Heart left ventricle (tissue), 16 donors: ENCODE results near the gene B4GALNT3. TPM values are rescaled to one million over a fixed set of nuclear protein-coding genes. Genes with fewer than 3 reads are reported as not detected.
"Not testable (repeated sequence)": the region's sequence is repeated elsewhere in the genome, so short reads cannot be mapped to it uniquely, and the experiment has no call there.

Experiments
- ATAC-seq, 4 donors: fragments of 200-7000 bp; cut with Tn5 transposase; one replicate each; pipeline ENCODE4 v1.9.1; 2020 to 2022; ENCODE audit warnings: moderate library complexity in 4 of 4, mild to moderate bottlenecking in 3 of 4, moderate number of reproducible peaks in 1 of 4
- DNase-seq, 5 donors: peaks; one replicate each; pipeline ENCODE4 v3.0.0-alpha.2; 2020
- H3K27ac ChIP-seq, 12 donors: fragments of 200-600 bp; sonication (generic) in 4 of 12; one replicate each; pipeline versions ENCODE4 v1.5.0 to v1.8.0; 2016 to 2022; ENCODE audit warnings: mild to moderate bottlenecking in 2 of 12
- H3K27me3 ChIP-seq, 9 donors: fragments of 200-600 bp; sonication (generic) in 2 of 9; one replicate each; pipeline versions ENCODE4 v1.5.1 to v1.8.0; 2016 to 2022; ENCODE audit warnings: mild to moderate bottlenecking in 3 of 9
- H3K36me3 ChIP-seq, 9 donors: fragments of 200-600 bp; sonication (generic) in 2 of 9; one replicate each; pipeline versions ENCODE4 v1.5.0 to v1.8.0; 2018 to 2022; ENCODE audit warnings: mild to moderate bottlenecking in 2 of 9
- H3K4me1 ChIP-seq, 12 donors: fragments of 200-600 bp; sonication (generic) in 4 of 12; one replicate each; pipeline versions ENCODE4 v1.5.0 to v1.8.0; 2016 to 2022; ENCODE audit warnings: mild to moderate bottlenecking in 3 of 12
- H3K4me3 ChIP-seq, 12 donors: fragments of 200-600 bp; sonication (generic) in 4 of 12; one replicate each; pipeline versions ENCODE4 v1.5.0 to v1.8.0; 2017 to 2022; ENCODE audit warnings: mild to moderate bottlenecking in 9 of 12, moderate library complexity in 4 of 12
- H3K9me3 ChIP-seq, 12 donors: fragments of 200-600 bp; sonication (generic) in 4 of 12; one replicate each; pipeline versions ENCODE4 v1.5.0 to v1.8.0; 2016 to 2022; ENCODE audit warnings: mild to moderate bottlenecking in 1 of 12
- CTCF ChIP-seq, 12 donors: fragments of 200-600 bp; sonication (generic) in 4 of 12; IDR thresholded peaks; one replicate each; pipeline versions ENCODE4 v1.5.0 to v1.8.0; 2018 to 2022; ENCODE audit warnings: antibody characterized with exemption in 12 of 12, mild to moderate bottlenecking in 5 of 12
- POLR2A ChIP-seq, 2 donors: fragments of 450-650 bp; IDR thresholded peaks; one replicate each; pipeline ENCODE4 v1.6.1; 2017; ENCODE audit warnings: antibody characterized with exemption in 2 of 2, mild to moderate bottlenecking in 2 of 2, moderate library complexity in 2 of 2
- WGBS, 4 donors: extraction: QIAGEN DNeasy Blood & Tissue Kit in 2 of 4; methylation state at CpG; one replicate each; pipeline versions ENCODE4 v1.1.5 to v1.1.7; 2013 to 2018; 5-methylcytosine and 5-hydroxymethylcytosine counted together
- intact Hi-C, 10 donors: fragments of 100-400 bp; cut with DNase I; formaldehyde crosslinking; loops; one replicate each; pipeline versions ENCODE4 v1.11.1 to v1.14.2; 2022
- polyA plus RNA-seq, 2 donors: library from polyadenylated mRNA; stranded (reverse); fragments of 200-250 nt; gene quantifications; one replicate each; pipeline ENCODE4 v1.2.3, GENCODE V29; 2013
- total RNA-seq, 9 donors: library from RNA; depleted of rRNA in 2 of 9; stranded (reverse); fragments of >200 nt in 2 of 9; fragmentation: NEBNext Ultra II Directional in 3 of 9; extraction: Animal tissue kit (Norgen Biotek cat#: 25700) in 3 of 9; gene quantifications; one replicate each; pipeline versions ENCODE4 v1.1.0 to v1.2.4, GENCODE V29; 2016 to 2023
- donor health status: ischemic (EF 13 %, LVEDD 7.1; RV severe dilation, severe dysfunction).
- donor health status: healthy with polysubstance abuse.
- donor health status: DM: no; HTN: yes; CAD: no.
- donor health status: DM: no; HTN: no; CAD: no.
- donor health status: ischemic (EF 25% LVEDD 6.9; RV normal size, moderate dysfunction).
- donor health status: ischemic (EF 25% LVEDD 5.7; RV mildly dilated, moderate dysfunction).
- donor health status: healthy.
- donor health status: DM: yes; HTN: yes; CAD: no.
- donor health status: ischemic (EF 35%, LVEDD 5.7; RV mildly dilated, moderate dysfunction).
- donor health status: nonischemic (EF 11% LVEDD 7.7; RV severe dilation, severe dysfunction).
- donor health status: DM: yes; HTN: yes; CAD: no.
- donor health status: PGD.
- donor health status: ischemic (EF 29% LVEDD 5.4; RV normal size, mild dysfunction).
- donor health status: nonischemic (EF 23%, LVEDD 6.1; RV moderate dilation, normal function).

Gene B4GALNT3
- total and polyA plus RNA-seq, 11 donors, result 19.3 to 59.4 (median 34.1) TPM

- H3K36me3 ChIP-seq, result no peaks in the 10 kb centered on the region
- WGBS, 4 donors, result 8 to 12% (median 12%) methylated on average over 36 to 39 of the region's 39 CpGs
- peak overlapping the region in 6 of 12 donors; percentile 12 to 34 (median 20) for H3K4me3 ChIP-seq
- no peak for TF ChIP-seq POLR2A (IDR thresholded peaks at IDR 0.05)
- TF ChIP-seq CTCF (IDR thresholded peaks at IDR 0.05), result peak; percentile 98 to 100 (median 100)
- H3K27me3 ChIP-seq, result no peaks in the 10 kb centered on the region
- intact Hi-C loops, result loop anchor here (1.0 to 10.0 kb wide), 17 partner anchors 31 to 1029 kb away; partner anchors contain the start of genes WNK1 (in 2 of the 10) and FBXL14 (in 1 of the 10)
- peaks cover 0 to 4% (median 0%) of the 10 kb centered on the region in 12 donors for H3K9me3 ChIP-seq
- peaks cover 15 to 71% (median 48%) of the 10 kb centered on the region in 12 donors for H3K4me1 ChIP-seq
- peak; percentile 17 to 68 (median 52) for ATAC-seq
- DNase-seq, result peak; percentile 77 to 92 (median 82)
- H3K27ac ChIP-seq, result peak overlapping the region; percentile 11 to 98 (median 66)
Measured at GRCh38 chr12:575948-576614, 116.3 kb downstream of the B4GALNT3 start.

GRCh38 chr12:576615-577110 lies 116.9 kb downstream of the B4GALNT3 start:
- Histone ChIP-seq H3K27ac (peak overlapping the region; percentile 11 to 98 (median 66)), H3K36me3 (no peaks in the 10 kb centered on the region), H3K4me1 (peaks cover 12 to 71% (median 43%) of the 10 kb centered on the region in 12 donors), H3K4me3 (peak overlapping the region in 5 of 12 donors; percentile 12 to 34 (median 21)), H3K9me3 (peaks cover 0 to 4% (median 0%) of the 10 kb centered on the region in 12 donors), H3K27me3 (no peaks in the 10 kb centered on the region)
- intact Hi-C loops, result loop anchor here in 9 of 10 donors (1.0 to 10.0 kb wide), 16 partner anchors 30 to 1028 kb away; partner anchors contain the start of genes FBXL14 (in 1 of the 9) and WNK1 (in 1 of the 9)
- DNase-seq (no peak), ATAC-seq (no peak)
- TF ChIP-seq POLR2A (IDR thresholded peaks at IDR 0.05) (no peak), CTCF (IDR thresholded peaks at IDR 0.05) (no peak)
- 90 to 93% (median 92%) methylated on average over 14 of the region's 14 CpGs for WGBS, 4 donors

- WGBS, 4 donors, result 76 to 79% (median 78%) methylated on average over 19 of the region's 19 CpGs
- not testable (repeated sequence) for H3K27me3 ChIP-seq, H3K36me3 ChIP-seq, H3K9me3 ChIP-seq, H3K4me3 ChIP-seq, DNase-seq, ATAC-seq
- H3K27ac ChIP-seq, result peak overlapping the region in 9 of 12 donors; percentile 25 to 67 (median 37)
- intact Hi-C loops, result loop anchor here in 9 of 10 donors (2.0 to 10.0 kb wide), 14 partner anchors 29 to 1027 kb away; partner anchors contain the start of genes FBXL14 (in 1 of the 9) and WNK1 (in 1 of the 9)
- peaks cover 10 to 64% (median 33%) of the 10 kb centered on the region in 12 donors for H3K4me1 ChIP-seq
Measured at GRCh38 chr12:577994-578747, 118.4 kb downstream of the B4GALNT3 start.

GRCh38 chr12:578748-579419 lies 119.1 kb downstream of the B4GALNT3 start:
- peak overlapping the region in 11 of 12 donors; percentile 11 to 67 (median 31) for H3K27ac ChIP-seq
- peaks cover 10 to 64% (median 33%) of the 10 kb centered on the region in 12 donors for H3K4me1 ChIP-seq
- intact Hi-C loops, result loop anchor here in 9 of 10 donors (2.0 to 10.0 kb wide), 11 partner anchors 48 to 1026 kb away; partner anchors contain the start of genes FBXL14 (in 1 of the 9) and WNK1 (in 1 of the 9)
- TF ChIP-seq POLR2A (IDR thresholded peaks at IDR 0.05), result no peak
- TF ChIP-seq CTCF (IDR thresholded peaks at IDR 0.05), result no peak
- H3K9me3 ChIP-seq, result peaks cover 0 to 4% (median 0%) of the 10 kb centered on the region in 12 donors
- WGBS, 4 donors, result 33 to 48% (median 36%) methylated on average over 7 of the region's 7 CpGs
- no peak overlapping the region for H3K4me3 ChIP-seq
- H3K27me3 ChIP-seq, result no peaks in the 10 kb centered on the region
- no peaks in the 10 kb centered on the region for H3K36me3 ChIP-seq
- ATAC-seq (no peak), DNase-seq (no peak)
